Spleen (tissue), 11 donors: ENCODE results near the gene ADGRV1. TPM values are rescaled to one million over a fixed set of nuclear protein-coding genes. Genes with fewer than 3 reads are reported as not detected.
"Not testable (repeated sequence)": the region's sequence is repeated elsewhere in the genome, so short reads cannot be mapped to it uniquely, and the experiment has no call there.

Source experiments
- DNase-seq: peaks from one replicate; pipeline ENCODE4 v3.0.0-alpha.2; 2020
- H3K27ac ChIP-seq, 8 donors: fragments of 200-600 bp; sonication (generic) in 7 of 8; 1 replicate in 4 of 8; 2 replicates in 4 of 8; pipeline versions ENCODE4 v1.5.0 to v1.8.0; 2016 to 2021; ENCODE audit warnings: inconsistent platforms in 4 of 8, mild to moderate bottlenecking in 4 of 8, moderate library complexity in 1 of 8
- H3K27me3 ChIP-seq, 7 donors: fragments of 200-600 bp; sonication (generic) in 6 of 7; replicated peaks in 1 of 7; 1 replicate in 4 of 7; 2 replicates in 3 of 7; pipeline versions ENCODE4 v1.5.0 to v1.8.0; 2016 to 2021; ENCODE audit warnings: inconsistent platforms in 3 of 7, mild to moderate bottlenecking in 1 of 7
- H3K36me3 ChIP-seq, 6 donors: fragments of 200-600 bp; sonication (generic) in 5 of 6; 1 replicate in 4 of 6; 2 replicates in 2 of 6; pipeline versions ENCODE4 v1.5.0 to v1.8.0; 2016 to 2021; ENCODE audit warnings: inconsistent platforms in 2 of 6
- H3K4me1 ChIP-seq, 6 donors: fragments of 200-600 bp; sonication (generic) in 5 of 6; 1 replicate in 3 of 6; 2 replicates in 3 of 6; pipeline versions ENCODE4 v1.5.0 to v1.8.0; 2016 to 2021; ENCODE audit warnings: inconsistent platforms in 3 of 6
- H3K4me3 ChIP-seq, 8 donors: fragments of 200-600 bp; sonication (generic) in 7 of 8; 1 replicate in 4 of 8; 2 replicates in 4 of 8; pipeline versions ENCODE4 v1.5.0 to v1.8.0; 2016 to 2021; ENCODE audit warnings: inconsistent platforms in 4 of 8, mild to moderate bottlenecking in 4 of 8, moderate library complexity in 2 of 8
- H3K9me3 ChIP-seq, 8 donors: fragments of 200-600 bp; sonication (generic) in 7 of 8; 1 replicate in 4 of 8; 2 replicates in 4 of 8; pipeline versions ENCODE4 v1.5.0 to v1.8.0; 2016 to 2021; ENCODE audit warnings: inconsistent platforms in 4 of 8
- POLR2A ChIP-seq, 3 donors: fragments of 450-650 bp; IDR thresholded peaks; one replicate each; pipeline ENCODE4 v1.5.1; 2017; ENCODE audit warnings: antibody characterized with exemption in 3 of 3, mild to moderate bottlenecking in 1 of 3
- POLR2AphosphoS5 ChIP-seq, 3 donors: sonication (generic); formaldehyde crosslinking; IDR thresholded peaks; one replicate each; pipeline ENCODE4 v1.5.1; 2017; ENCODE audit warnings: antibody characterized with exemption in 3 of 3
- WGBS, 5 donors: extraction: QIAGEN DNeasy Blood & Tissue Kit in 3 of 5; methylation state at CpG; one replicate each; pipeline versions ENCODE4 v1.1.5 to v1.1.7; 2013 to 2018; 5-methylcytosine and 5-hydroxymethylcytosine counted together
- intact Hi-C: fragments of 100-400 bp; cut with DNase I; formaldehyde crosslinking; loops from one replicate; pipeline ENCODE4 v1.15.0; 2023; ENCODE audit warnings: low total_unique reads
- polyA plus RNA-seq, 3 donors: library from polyadenylated mRNA; stranded (reverse); fragments of 200-250 nt; gene quantifications; one replicate each; pipeline ENCODE4 v1.2.1, GENCODE V29; 2013
- total RNA-seq, 7 donors: library from RNA; depleted of rRNA in 3 of 7; stranded (reverse); fragments of >200 nt in 3 of 7; fragmentation: NEBNext Ultra II Directional in 4 of 7; extraction: Animal tissue kit (Norgen Biotek cat#: 25700) in 4 of 7; gene quantifications; one replicate each; pipeline versions ENCODE4 v1.1.0 to v1.2.1, GENCODE V29; 2016 to 2021
- TF ChIP-seq, protein P1 (sequence below), 11 experiments: fragments of 200-600 bp in 7 of 11; fragments of 450-650 bp in 4 of 11; sonication (generic) in 4 of 11; IDR thresholded peaks in 8 of 11; conservative IDR thresholded peaks in 3 of 11; 1 replicate in 7 of 11; 2 replicates in 4 of 11; pipeline versions ENCODE4 v1.4.0 to v1.8.0; 2016 to 2021; ENCODE audit warnings: antibody characterized with exemption in 11 of 11, inconsistent platforms in 4 of 11, mild to moderate bottlenecking in 1 of 11
- donor health status: healthy with polysubstance abuse.
- donor health status: DM: no; HTN: no; CAD: no; lungs with moderate emphysema.
- donor health status: DM: no; HTN: no; CAD: no.
- donor health status: Bipolar disorder and iron deficiency.
- donor health status: healthy.
- donor health status: DM: no; HTN: no; CAD: no.
- donor health status: DM: yes; HTN: yes; CAD: no.

ADGRV1 gene
- total and polyA plus RNA-seq, 10 donors = 0.08 to 0.69 (median 0.28) TPM; not detected in 3

DNA sequence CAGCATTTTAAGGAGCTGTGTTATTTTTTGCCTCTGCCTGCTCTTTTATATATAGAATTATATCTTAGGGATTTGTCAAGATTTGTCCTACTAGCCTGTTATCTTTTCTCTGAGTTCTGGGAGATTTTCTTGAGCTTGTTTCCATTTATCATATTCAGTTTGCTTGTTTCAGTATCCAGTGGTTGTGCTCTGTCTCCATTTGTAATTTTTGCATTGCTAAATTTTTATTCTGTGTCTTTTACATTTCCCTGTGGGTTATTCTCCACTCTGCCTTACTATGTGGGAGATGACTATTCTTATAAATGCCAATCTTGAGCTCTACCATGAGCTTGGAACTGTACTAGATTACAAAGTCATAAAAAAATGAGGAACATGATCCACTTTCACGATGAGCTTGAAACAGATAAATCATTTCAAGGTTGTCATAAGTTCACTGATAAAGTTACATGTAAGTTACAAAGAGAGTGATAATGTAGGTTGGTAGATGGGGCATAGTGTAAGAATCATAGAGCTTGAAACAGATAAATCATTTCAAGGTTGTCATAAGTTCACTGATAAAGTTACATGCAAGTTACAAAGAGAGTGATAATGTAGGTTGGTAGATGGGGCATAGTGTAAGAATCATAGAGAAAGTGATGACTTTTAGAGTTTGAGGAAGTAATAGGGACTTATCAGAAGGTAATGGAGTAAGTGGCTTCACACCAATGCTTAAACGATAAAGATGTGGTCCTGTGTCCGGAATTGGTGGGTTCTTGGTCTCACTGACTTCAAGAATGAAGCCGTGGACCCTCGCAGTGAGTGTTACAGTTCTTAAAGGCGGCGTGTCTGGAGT is 287.3 kb downstream of the ADGRV1 start:
- no peak for DNase-seq
- intact Hi-C loops = no loop called here
- Histone ChIP-seq H3K4me3 (no peak overlapping the region), H3K27ac (no peak overlapping the region), H3K27me3 (peaks cover 0 to 9% (median 0%) of the 10 kb centered on the region in 7 donors), H3K9me3 (peaks cover 0 to 7% (median 0%) of the 10 kb centered on the region in 8 donors), H3K4me1 (no peaks in the 10 kb centered on the region), H3K36me3 (no peaks in the 10 kb centered on the region)
- no peak for TF ChIP-seq POLR2A (IDR thresholded peaks at IDR 0.05)
- no peak for TF ChIP-seq POLR2AphosphoS5 (IDR thresholded peaks at IDR 0.05)
- TF ChIP-seq, protein P1, sequence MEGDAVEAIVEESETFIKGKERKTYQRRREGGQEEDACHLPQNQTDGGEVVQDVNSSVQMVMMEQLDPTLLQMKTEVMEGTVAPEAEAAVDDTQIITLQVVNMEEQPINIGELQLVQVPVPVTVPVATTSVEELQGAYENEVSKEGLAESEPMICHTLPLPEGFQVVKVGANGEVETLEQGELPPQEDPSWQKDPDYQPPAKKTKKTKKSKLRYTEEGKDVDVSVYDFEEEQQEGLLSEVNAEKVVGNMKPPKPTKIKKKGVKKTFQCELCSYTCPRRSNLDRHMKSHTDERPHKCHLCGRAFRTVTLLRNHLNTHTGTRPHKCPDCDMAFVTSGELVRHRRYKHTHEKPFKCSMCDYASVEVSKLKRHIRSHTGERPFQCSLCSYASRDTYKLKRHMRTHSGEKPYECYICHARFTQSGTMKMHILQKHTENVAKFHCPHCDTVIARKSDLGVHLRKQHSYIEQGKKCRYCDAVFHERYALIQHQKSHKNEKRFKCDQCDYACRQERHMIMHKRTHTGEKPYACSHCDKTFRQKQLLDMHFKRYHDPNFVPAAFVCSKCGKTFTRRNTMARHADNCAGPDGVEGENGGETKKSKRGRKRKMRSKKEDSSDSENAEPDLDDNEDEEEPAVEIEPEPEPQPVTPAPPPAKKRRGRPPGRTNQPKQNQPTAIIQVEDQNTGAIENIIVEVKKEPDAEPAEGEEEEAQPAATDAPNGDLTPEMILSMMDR (IDR thresholded peaks at IDR 0.05 in 8 of 11, conservative IDR thresholded peaks at IDR 0.05 in 3 of 11) = no peak
- 71 to 80% (median 75%) methylated on average over 7 of the region's 7 CpGs for WGBS, 5 donors

GRCh38 chr5:90847606-90848005 is 289.0 kb downstream of the ADGRV1 start:
- H3K27ac ChIP-seq, H3K9me3 ChIP-seq, H3K4me1 ChIP-seq, H3K4me3 ChIP-seq, intact Hi-C loops, H3K36me3 ChIP-seq, H3K27me3 ChIP-seq: not testable (repeated sequence)
- WGBS, 5 donors = 92 to 99% (median 95%) methylated on average over 20 to 24 of the region's 24 CpGs
- DNase-seq = peak; percentile 68

GRCh38 chr5:90849939-90850338 is 291.3 kb downstream of the ADGRV1 start:
- H3K9me3 ChIP-seq = peaks cover 0 to 7% (median 0%) of the 10 kb centered on the region in 8 donors
- TF ChIP-seq POLR2A (IDR thresholded peaks at IDR 0.05) = no peak
- TF ChIP-seq, protein P1 (IDR thresholded peaks at IDR 0.05 in 8 of 11, conservative IDR thresholded peaks at IDR 0.05 in 3 of 11) = no peak
- no peak for TF ChIP-seq POLR2AphosphoS5 (IDR thresholded peaks at IDR 0.05)
- H3K27me3 ChIP-seq = peaks cover 0 to 5% (median 0%) of the 10 kb centered on the region in 7 donors
- no peak overlapping the region for H3K4me3 ChIP-seq
- no peak for DNase-seq
- intact Hi-C loops = no loop called here
- no peaks in the 10 kb centered on the region for H3K36me3 ChIP-seq
- H3K27ac ChIP-seq = no peak overlapping the region
- H3K4me1 ChIP-seq = no peaks in the 10 kb centered on the region

- Histone ChIP-seq H3K9me3 (peaks cover 0 to 3% (median 0%) of the 10 kb centered on the region in 8 donors), H3K27me3 (peaks cover 0 to 2% (median 0%) of the 10 kb centered on the region in 7 donors), H3K36me3 (no peaks in the 10 kb centered on the region), H3K4me3 (no peak overlapping the region), H3K27ac (no peak overlapping the region), H3K4me1 (no peaks in the 10 kb centered on the region)
- intact Hi-C loops = no loop called here
- TF ChIP-seq, protein P1 (IDR thresholded peaks at IDR 0.05 in 8 of 11, conservative IDR thresholded peaks at IDR 0.05 in 3 of 11) = no peak
- TF ChIP-seq POLR2AphosphoS5 (IDR thresholded peaks at IDR 0.05) = no peak
- no peak for TF ChIP-seq POLR2A (IDR thresholded peaks at IDR 0.05)
- DNase-seq = no peak
Observed at GRCh38 chr5:90852531-90852930, 293.9 kb downstream of the ADGRV1 start.
